Uterus (tissue), 4 donors: ENCODE data around the gene ARID4B. TPM values are rescaled to one million over a fixed set of nuclear protein-coding genes. Genes with fewer than 3 reads are reported as not detected.

Experiments used
- DNase-seq, 2 donors: peaks; one replicate each; pipeline ENCODE4 v3.0.0-alpha.2; 2019 to 2020
- H3K27ac ChIP-seq, 2 donors: fragments of 200-600 bp; sonication (generic); 1 replicate in 1 of 2; 2 replicates in 1 of 2; pipeline ENCODE4 v1.5.1; 2016 to 2018
- H3K27me3 ChIP-seq, 2 donors: fragments of 200-600 bp; sonication (generic); one replicate each; pipeline ENCODE4 v1.5.1; 2018 to 2019; ENCODE audit warnings: control low read depth in 1 of 2
- H3K36me3 ChIP-seq, 2 donors: fragments of 200-600 bp; sonication (generic); one replicate each; pipeline ENCODE4 v1.5.1; 2019; ENCODE audit warnings: control low read depth in 1 of 2
- H3K4me1 ChIP-seq, 2 donors: fragments of 200-600 bp; sonication (generic); one replicate each; pipeline ENCODE4 v1.5.1; 2018 to 2019; ENCODE audit warnings: control low read depth in 1 of 2
- H3K4me3 ChIP-seq, 2 donors: fragments of 200-600 bp; sonication (generic); 1 replicate in 1 of 2; 2 replicates in 1 of 2; pipeline ENCODE4 v1.5.1; 2018 to 2019; ENCODE audit warnings: mild to moderate bottlenecking in 1 of 2
- H3K9me3 ChIP-seq, 2 donors: fragments of 200-600 bp; sonication (generic); one replicate each; pipeline ENCODE4 v1.5.1; 2019; ENCODE audit warnings: control low read depth in 1 of 2
- POLR2A ChIP-seq, 2 donors: fragments of 450-650 bp; IDR thresholded peaks; one replicate each; pipeline ENCODE4 v1.6.1; 2016; ENCODE audit warnings: antibody characterized with exemption in 2 of 2, mild to moderate bottlenecking in 1 of 2, moderate library complexity in 1 of 2
- intact Hi-C: fragments of 100-400 bp; cut with DNase I; formaldehyde crosslinking; loops from one replicate; pipeline ENCODE4 v1.15.1; 2023; ENCODE audit warnings: low total_unique reads
- total RNA-seq, 4 donors: library from RNA; depleted of rRNA in 3 of 4; stranded (reverse); fragments of >200 nt in 3 of 4; gene quantifications; one replicate each; pipeline versions ENCODE4 v1.1.0 to v1.2.4, GENCODE V29; 2014 to 2023
- TF ChIP-seq, protein P1 (sequence below), 4 experiments: fragments of 200-600 bp in 2 of 4; fragments of 450-650 bp in 2 of 4; sonication (generic) in 2 of 4; IDR thresholded peaks; one replicate each; pipeline ENCODE4 v1.5.1; 2016 to 2019; ENCODE audit warnings: antibody characterized with exemption in 4 of 4, mild to moderate bottlenecking in 2 of 4, moderate library complexity in 1 of 4
- donor health status: DM: yes; HTN: yes; CAD: no.

Gene ARID4B
- total RNA-seq, 4 donors from 2014 or later: 21.0 to 69.4 (median 50.4) TPM

DNA sequence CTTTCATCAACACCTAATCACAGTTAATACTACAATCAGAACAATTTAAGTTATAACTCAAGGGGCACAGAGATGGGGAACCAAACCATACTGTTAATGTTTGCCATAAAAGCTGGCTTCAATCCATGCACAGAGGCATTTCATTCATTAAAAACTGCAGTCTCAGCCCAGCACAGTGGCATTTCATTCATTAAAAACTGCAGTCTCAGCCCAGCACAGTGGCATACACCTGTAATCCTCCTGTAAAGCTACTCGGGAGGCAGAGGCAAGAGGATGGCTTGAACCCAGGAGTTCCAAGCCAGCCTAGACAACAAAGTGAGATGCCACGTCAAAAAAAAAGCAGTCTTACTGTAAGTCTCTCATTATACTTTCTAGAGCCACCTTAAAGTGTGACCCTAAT is 29.2 kb downstream of the ARID4B start:
- H3K36me3 ChIP-seq: no peaks in the 10 kb centered on the region

GRCh38 chr1:235297579-235297978 is 30.4 kb downstream of the ARID4B start:
- Histone ChIP-seq H3K27ac (no peak overlapping the region), H3K36me3 (no peaks in the 10 kb centered on the region), H3K27me3 (no peaks in the 10 kb centered on the region), H3K4me3 (no peak overlapping the region), H3K4me1 (no peaks in the 10 kb centered on the region), H3K9me3 (no peaks in the 10 kb centered on the region)
- intact Hi-C loops: no loop called here
- DNase-seq: no peak
- TF ChIP-seq POLR2A (IDR thresholded peaks at IDR 0.05): no peak
- TF ChIP-seq, protein P1, sequence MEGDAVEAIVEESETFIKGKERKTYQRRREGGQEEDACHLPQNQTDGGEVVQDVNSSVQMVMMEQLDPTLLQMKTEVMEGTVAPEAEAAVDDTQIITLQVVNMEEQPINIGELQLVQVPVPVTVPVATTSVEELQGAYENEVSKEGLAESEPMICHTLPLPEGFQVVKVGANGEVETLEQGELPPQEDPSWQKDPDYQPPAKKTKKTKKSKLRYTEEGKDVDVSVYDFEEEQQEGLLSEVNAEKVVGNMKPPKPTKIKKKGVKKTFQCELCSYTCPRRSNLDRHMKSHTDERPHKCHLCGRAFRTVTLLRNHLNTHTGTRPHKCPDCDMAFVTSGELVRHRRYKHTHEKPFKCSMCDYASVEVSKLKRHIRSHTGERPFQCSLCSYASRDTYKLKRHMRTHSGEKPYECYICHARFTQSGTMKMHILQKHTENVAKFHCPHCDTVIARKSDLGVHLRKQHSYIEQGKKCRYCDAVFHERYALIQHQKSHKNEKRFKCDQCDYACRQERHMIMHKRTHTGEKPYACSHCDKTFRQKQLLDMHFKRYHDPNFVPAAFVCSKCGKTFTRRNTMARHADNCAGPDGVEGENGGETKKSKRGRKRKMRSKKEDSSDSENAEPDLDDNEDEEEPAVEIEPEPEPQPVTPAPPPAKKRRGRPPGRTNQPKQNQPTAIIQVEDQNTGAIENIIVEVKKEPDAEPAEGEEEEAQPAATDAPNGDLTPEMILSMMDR (IDR thresholded peaks at IDR 0.05): no peak

More for the DNA sequence above, 29.2 kb downstream of the ARID4B start:
- Histone ChIP-seq H3K4me1 (no peaks in the 10 kb centered on the region), H3K27me3 (no peaks in the 10 kb centered on the region), H3K9me3 (no peaks in the 10 kb centered on the region), H3K4me3 (no peak overlapping the region), H3K27ac (no peak overlapping the region)
- intact Hi-C loops: no loop called here
- TF ChIP-seq, protein P1 (IDR thresholded peaks at IDR 0.05): no peak
- no peak for DNase-seq

- TF ChIP-seq, protein P1 (IDR thresholded peaks at IDR 0.05): no peak
- no peak for TF ChIP-seq POLR2A (IDR thresholded peaks at IDR 0.05)
- H3K27me3 ChIP-seq: no peaks in the 10 kb centered on the region
- intact Hi-C loops: no loop called here
- no peaks in the 10 kb centered on the region for H3K36me3 ChIP-seq
- H3K4me1 ChIP-seq: no peaks in the 10 kb centered on the region
- H3K9me3 ChIP-seq: no peaks in the 10 kb centered on the region
- H3K4me3 ChIP-seq: no peak overlapping the region
- no peak for DNase-seq
- H3K27ac ChIP-seq: no peak overlapping the region
These were observed 31.2 kb downstream of the ARID4B start for GRCh38 chr1:235296729-235297128.

- Histone ChIP-seq H3K9me3 (no peaks in the 10 kb centered on the region), H3K4me1 (no peaks in the 10 kb centered on the region), H3K27me3 (no peaks in the 10 kb centered on the region), H3K4me3 (no peak overlapping the region), H3K27ac (no peak overlapping the region), H3K36me3 (no peaks in the 10 kb centered on the region)
- DNase-seq: no peak
- TF ChIP-seq, protein P1 (IDR thresholded peaks at IDR 0.05): no peak
- no peak for TF ChIP-seq POLR2A (IDR thresholded peaks at IDR 0.05)
- intact Hi-C loops: no loop called here
These were observed 32.1 kb downstream of the ARID4B start for GRCh38 chr1:235295902-235296350.

- Histone ChIP-seq H3K4me3 (no peak overlapping the region), H3K27me3 (no peaks in the 10 kb centered on the region), H3K4me1 (no peaks in the 10 kb centered on the region), H3K27ac (no peak overlapping the region), H3K36me3 (no peaks in the 10 kb centered on the region), H3K9me3 (no peaks in the 10 kb centered on the region)
- TF ChIP-seq, protein P1 (IDR thresholded peaks at IDR 0.05): no peak
- no peak for TF ChIP-seq POLR2A (IDR thresholded peaks at IDR 0.05)
- no peak for DNase-seq
- intact Hi-C loops: no loop called here
These were observed 34.5 kb downstream of the ARID4B start for GRCh38 chr1:235293322-235293942.
